Kidney (tissue), 14 donors: ENCODE data around the gene CYS1. TPM values are rescaled to one million over a fixed set of nuclear protein-coding genes. Genes with fewer than 3 reads are reported as not detected.

Source experiments
- DNase-seq, 5 donors: peaks; one replicate each; pipeline ENCODE4 v3.0.0-alpha.2; 2013 to 2020
- FAIRE-seq: peaks from 2 replicates; lab custom pipeline; 2012; peaks lifted over from hg19 to GRCh38; lab: Jason Lieb, UNC
- H3K27ac ChIP-seq, 2 donors: one replicate each; pipeline ENCODE4 v1.7.0; 2013; ENCODE audit warnings: low read depth in 2 of 2, low read length in 2 of 2, inconsistent platforms in 1 of 2
- H3K27me3 ChIP-seq: one replicate; pipeline ENCODE4 v1.7.1; 2013; ENCODE audit warnings: low read length, inconsistent platforms; ENCODE audit not compliant: control insufficient read depth, insufficient read depth
- H3K36me3 ChIP-seq, 3 donors: one replicate each; pipeline versions ENCODE4 v1.7.0 to v1.7.1; 2013; ENCODE audit warnings: low read length in 3 of 3, control low read depth in 1 of 3, inconsistent platforms in 1 of 3; ENCODE audit not compliant: insufficient read depth in 3 of 3, control insufficient read depth in 2 of 3
- H3K4me1 ChIP-seq, 3 donors: one replicate each; pipeline versions ENCODE4 v1.7.0 to v1.7.1; 2013; ENCODE audit warnings: low read length in 3 of 3, inconsistent platforms in 1 of 3, low read depth in 1 of 3; ENCODE audit not compliant: control insufficient read depth in 2 of 3, insufficient read depth in 2 of 3
- H3K4me3 ChIP-seq, 3 donors: one replicate each; pipeline versions ENCODE4 v1.7.0 to v1.8.1; 2013; ENCODE audit warnings: low read length in 3 of 3, control low read depth in 1 of 3, inconsistent platforms in 1 of 3
- H3K9ac ChIP-seq, 3 donors: one replicate each; pipeline versions ENCODE4 v1.7.0 to v1.7.1; 2013; ENCODE audit warnings: low read length in 3 of 3, control low read depth in 1 of 3, inconsistent platforms in 1 of 3
- H3K9me3 ChIP-seq, 3 donors: one replicate each; pipeline versions ENCODE4 v1.7.0 to v1.7.1; 2013; ENCODE audit warnings: low read length in 3 of 3, control low read depth in 1 of 3, inconsistent platforms in 1 of 3; ENCODE audit not compliant: control insufficient read depth in 2 of 3, insufficient read depth in 1 of 3
- CTCF ChIP-seq: IDR thresholded peaks from 3 replicates; pipeline ENCODE4 v1.5.1; 2012; ENCODE audit warnings: mild to moderate bottlenecking, moderate library complexity, borderline replicate concordance; ENCODE audit not compliant: insufficient read depth; ENCODE audit errors: extremely low read depth
- intact Hi-C: fragments of 100-400 bp; cut with DNase I; formaldehyde crosslinking; loops from one replicate; pipeline ENCODE4 v1.11.1; 2022
- polyA plus RNA-seq: library from polyadenylated mRNA; stranded (reverse); fragments of 350-450 nt; fragmentation: Illumina TruSeq; extraction: RNeasy Lipid Tissue Mini Kit (QIAGEN cat#74804); gene quantifications from one replicate; pipeline ENCODE4 v1.2.3, GENCODE V29; 2014; ENCODE audit warnings: low read depth, low replicate concordance; ENCODE audit not compliant: insufficient read depth
- total RNA-seq: library from RNA; stranded (reverse); fragmentation: NEBNext Ultra II Directional; extraction: Animal tissue kit (Norgen Biotek cat#: 25700); gene quantifications from one replicate; pipeline ENCODE4 v1.2.1, GENCODE V29; 2021
- donor health status: control.
- donor health status: control.
- donor health status: control.
- donor health status: control.
- donor health status: control.
- donor health status: DM: yes; HTN: yes; CAD: no.
- donor health status: Normal renal cell carcinoma (clear cell type).

The CYS1 gene
- total and polyA plus RNA-seq, 2 donors from 2014 or later = 245 to 276 TPM

GRCh38 chr2:10036095-10036884 lies 43.9 kb downstream of the CYS1 start:
- Histone ChIP-seq H3K4me3 (no peak overlapping the region), H3K9me3 (no peaks in the 10 kb centered on the region), H3K27me3 (no peaks in the 10 kb centered on the region), H3K27ac (peak overlapping the region; percentile 89 to 90), H3K9ac (peak overlapping the region in 1 of 3 donors; percentile 80), H3K4me1 (peaks cover 0 to 30% (median 28%) of the 10 kb centered on the region in 3 donors), H3K36me3 (no peaks in the 10 kb centered on the region)
- intact Hi-C loops = no loop called here
- TF ChIP-seq CTCF = peak; percentile 49
- FAIRE-seq (no peak), DNase-seq (peak in 2 of 5 donors; percentile 36 to 92)

- Histone ChIP-seq H3K9ac (peak overlapping the region in 1 of 3 donors; percentile 80), H3K9me3 (no peaks in the 10 kb centered on the region), H3K36me3 (no peaks in the 10 kb centered on the region), H3K4me3 (no peak overlapping the region), H3K27ac (peak overlapping the region in 1 of 2 donors; percentile 90), H3K4me1 (peaks cover 0 to 30% (median 25%) of the 10 kb centered on the region in 3 donors), H3K27me3 (no peaks in the 10 kb centered on the region)
- FAIRE-seq (no peak), DNase-seq (peak in 1 of 5 donors; percentile 29)
- intact Hi-C loops = no loop called here
- no peak for TF ChIP-seq CTCF
Observed at GRCh38 chr2:10035633-10036032, 44.6 kb downstream of the CYS1 start.

- FAIRE-seq = no peak
- no peaks in the 10 kb centered on the region for H3K27me3 ChIP-seq
- intact Hi-C loops = no loop called here
- no peak for TF ChIP-seq CTCF
- H3K27ac ChIP-seq = no peak overlapping the region
- no peak overlapping the region for H3K4me3 ChIP-seq
- H3K9ac ChIP-seq = no peak overlapping the region
- no peaks in the 10 kb centered on the region for H3K36me3 ChIP-seq
- peaks cover 0 to 30% (median 23%) of the 10 kb centered on the region in 3 donors for H3K4me1 ChIP-seq
- peak in 1 of 5 donors; percentile 37 for DNase-seq
- no peaks in the 10 kb centered on the region for H3K9me3 ChIP-seq
Observed at GRCh38 chr2:10035053-10035422, 45.2 kb downstream of the CYS1 start.
